Lower leg skin (tissue), 3 donors: ENCODE data around the gene STXBP6.

Experiments used
- POLR2A ChIP-seq, 2 donors: fragments of 450-650 bp; IDR thresholded peaks; one replicate each; pipeline ENCODE4 v1.6.1; 2016 to 2017; ENCODE audit warnings: antibody characterized with exemption in 2 of 2, mild to moderate bottlenecking in 1 of 2, moderate library complexity in 1 of 2
- TF ChIP-seq, protein P1 (sequence below), 3 donors: fragments of 450-650 bp; IDR thresholded peaks; one replicate each; pipeline ENCODE4 v1.5.1; 2016; ENCODE audit warnings: antibody characterized with exemption in 3 of 3, mild to moderate bottlenecking in 3 of 3, moderate library complexity in 2 of 3

DNA sequence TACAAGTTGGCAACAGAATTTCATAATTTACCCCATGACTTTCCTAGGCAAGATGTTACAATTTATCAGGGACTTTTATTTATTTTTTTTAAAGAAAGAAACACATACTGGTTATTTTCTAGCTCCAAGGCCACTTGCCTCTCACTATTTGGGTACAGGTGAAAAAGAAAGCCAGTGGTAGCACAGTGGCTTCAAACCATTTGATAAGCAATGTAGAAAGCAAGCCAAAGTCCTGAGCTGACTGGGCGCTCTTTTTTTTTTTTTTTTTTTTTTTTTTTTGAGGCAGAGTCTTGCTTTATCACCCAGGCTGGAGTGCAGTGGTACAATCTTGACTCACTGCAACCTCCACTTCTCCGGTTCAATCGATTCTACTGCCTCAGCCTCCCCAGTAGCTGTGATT is 73.3 kb downstream of the STXBP6 start:
- TF ChIP-seq, protein P1, sequence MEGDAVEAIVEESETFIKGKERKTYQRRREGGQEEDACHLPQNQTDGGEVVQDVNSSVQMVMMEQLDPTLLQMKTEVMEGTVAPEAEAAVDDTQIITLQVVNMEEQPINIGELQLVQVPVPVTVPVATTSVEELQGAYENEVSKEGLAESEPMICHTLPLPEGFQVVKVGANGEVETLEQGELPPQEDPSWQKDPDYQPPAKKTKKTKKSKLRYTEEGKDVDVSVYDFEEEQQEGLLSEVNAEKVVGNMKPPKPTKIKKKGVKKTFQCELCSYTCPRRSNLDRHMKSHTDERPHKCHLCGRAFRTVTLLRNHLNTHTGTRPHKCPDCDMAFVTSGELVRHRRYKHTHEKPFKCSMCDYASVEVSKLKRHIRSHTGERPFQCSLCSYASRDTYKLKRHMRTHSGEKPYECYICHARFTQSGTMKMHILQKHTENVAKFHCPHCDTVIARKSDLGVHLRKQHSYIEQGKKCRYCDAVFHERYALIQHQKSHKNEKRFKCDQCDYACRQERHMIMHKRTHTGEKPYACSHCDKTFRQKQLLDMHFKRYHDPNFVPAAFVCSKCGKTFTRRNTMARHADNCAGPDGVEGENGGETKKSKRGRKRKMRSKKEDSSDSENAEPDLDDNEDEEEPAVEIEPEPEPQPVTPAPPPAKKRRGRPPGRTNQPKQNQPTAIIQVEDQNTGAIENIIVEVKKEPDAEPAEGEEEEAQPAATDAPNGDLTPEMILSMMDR (IDR thresholded peaks at IDR 0.05) = no peak
- no peak for TF ChIP-seq POLR2A (IDR thresholded peaks at IDR 0.05)
